Erythroblast (primary cell): Measurements from ENCODE around the gene MAPRE2.

Source experiments
- DNase-seq, 2 experiments: peaks; one replicate each; lab custom pipeline; 2025; lab: John Stamatoyannopoulos, UW
- GATA1 ChIP-seq: IDR thresholded peaks from 2 replicates; pipeline ENCODE4 v1.6.1; 2011; ENCODE audit warnings: low read depth, mild to moderate bottlenecking, control low read depth, low read length, moderate library complexity
- POLR2A ChIP-seq: IDR thresholded peaks from 2 replicates; pipeline ENCODE4 v1.6.1; 2011; ENCODE audit warnings: mild to moderate bottlenecking, low read length

Gene MAPRE2

DNA sequence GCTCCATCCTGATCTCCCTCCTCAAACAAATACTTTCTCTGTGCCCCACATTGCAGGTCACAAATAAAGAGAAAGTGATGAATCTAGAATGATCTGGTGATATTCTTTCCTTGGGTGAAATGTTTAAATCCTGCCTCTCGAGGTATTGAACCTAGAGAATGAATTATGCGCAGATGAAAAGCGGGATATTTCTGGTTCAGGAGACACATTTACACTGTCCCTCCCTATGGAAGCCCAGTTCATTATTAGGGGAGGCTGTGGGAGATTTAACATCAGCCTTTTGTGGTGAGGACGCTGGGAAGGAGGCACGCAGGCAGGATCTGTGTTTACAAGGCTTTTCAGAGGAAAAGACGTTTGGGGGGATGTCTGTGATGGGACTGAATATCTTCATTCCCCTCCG, 20.6 kb downstream of the MAPRE2 start:
- no peak for DNase-seq
- TF ChIP-seq GATA1 (no peak), POLR2A (no peak)

DNA sequence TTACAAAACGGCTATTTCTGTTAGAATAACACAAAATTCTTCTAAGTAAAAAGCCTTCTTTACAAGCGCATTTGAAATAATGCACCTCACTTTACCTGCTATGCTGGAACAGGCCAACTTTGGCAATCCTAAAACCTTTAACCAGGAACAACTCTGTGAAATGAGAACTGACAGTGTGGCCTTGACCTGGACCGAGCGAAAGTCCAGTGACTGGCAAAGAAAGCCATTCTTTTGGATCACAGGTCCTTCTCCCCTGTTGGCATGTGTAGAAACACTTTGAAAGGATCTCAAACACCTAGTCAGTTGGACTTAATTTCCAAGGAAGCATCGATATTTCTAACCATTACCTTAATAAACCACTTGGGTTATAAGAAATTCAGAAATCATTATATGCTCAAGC, 21.2 kb downstream of the MAPRE2 start:
- TF ChIP-seq GATA1 = no peak
- no peak for TF ChIP-seq POLR2A
- no peak for DNase-seq

DNA sequence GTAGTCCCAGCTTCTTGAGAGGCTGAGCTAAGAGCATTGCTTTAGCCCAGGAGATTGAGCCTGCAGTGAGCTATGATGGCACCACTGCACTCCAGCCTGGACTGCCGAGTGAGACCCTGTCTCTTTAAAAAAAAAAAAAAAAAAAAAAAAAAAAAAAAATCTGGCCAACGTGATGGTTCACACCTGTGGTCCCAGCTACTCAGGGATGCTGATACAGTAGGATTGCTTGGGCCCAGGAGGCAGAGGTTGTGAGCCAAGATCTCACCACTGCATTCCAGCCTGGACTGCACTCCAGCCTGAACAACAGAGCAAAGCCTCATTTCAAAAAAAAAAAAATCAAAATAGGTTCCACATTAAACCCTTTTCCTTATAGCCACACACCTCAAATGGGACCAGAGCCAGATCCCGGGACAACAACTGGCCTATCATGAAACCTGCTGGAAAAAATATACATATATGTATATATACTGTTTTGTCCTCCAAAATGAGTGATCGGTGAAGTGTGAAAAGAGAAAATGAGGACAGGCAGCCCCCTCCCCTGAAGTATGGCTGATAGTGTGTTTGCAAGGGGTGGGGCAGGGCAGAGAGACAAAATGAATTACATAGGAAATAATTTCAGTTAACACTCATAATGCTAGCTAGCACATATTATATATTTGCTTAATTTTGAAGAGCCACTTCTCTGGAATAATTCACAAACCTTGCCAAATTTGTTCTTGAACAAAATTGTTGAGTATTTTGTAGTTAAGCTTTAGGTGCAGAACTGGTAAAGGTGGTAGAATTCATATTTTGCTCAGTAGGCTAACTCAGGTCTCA, 22.9 kb downstream of the MAPRE2 start:
- no peak for TF ChIP-seq GATA1
- no peak for DNase-seq

- DNase-seq = no peak
- no peak for TF ChIP-seq POLR2A
- no peak for TF ChIP-seq GATA1
Measured at GRCh38 chr18:35067454-35067853, 26.2 kb downstream of the MAPRE2 start.

DNA sequence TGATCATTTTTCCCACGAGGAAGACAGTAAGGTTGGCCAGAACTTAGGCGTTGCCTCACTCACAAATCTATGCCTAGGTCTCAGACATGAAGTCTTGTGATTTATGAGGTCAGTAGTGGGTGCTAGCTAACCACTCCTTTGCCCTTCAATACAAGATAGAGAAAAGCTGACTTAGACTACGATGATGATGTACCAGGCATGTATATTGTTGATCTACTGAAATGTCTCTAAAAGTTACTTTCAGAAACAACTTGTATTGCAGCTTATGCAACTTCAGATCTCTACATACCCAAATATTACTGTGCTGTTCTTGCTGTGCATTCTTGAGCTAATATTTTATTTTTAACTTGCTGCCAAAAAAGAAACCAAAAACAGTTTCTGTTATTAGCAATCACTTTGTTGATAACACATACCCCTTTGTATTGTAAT, 30.6 kb downstream of the MAPRE2 start:
- DNase-seq = peak in 1 of 2 experiments; percentile 35
- no peak for TF ChIP-seq POLR2A
- TF ChIP-seq GATA1 = no peak

GRCh38 chr18:35072616-35073015, 31.4 kb downstream of the MAPRE2 start:
- DNase-seq = no peak
- TF ChIP-seq POLR2A (no peak), GATA1 (no peak)

DNA sequence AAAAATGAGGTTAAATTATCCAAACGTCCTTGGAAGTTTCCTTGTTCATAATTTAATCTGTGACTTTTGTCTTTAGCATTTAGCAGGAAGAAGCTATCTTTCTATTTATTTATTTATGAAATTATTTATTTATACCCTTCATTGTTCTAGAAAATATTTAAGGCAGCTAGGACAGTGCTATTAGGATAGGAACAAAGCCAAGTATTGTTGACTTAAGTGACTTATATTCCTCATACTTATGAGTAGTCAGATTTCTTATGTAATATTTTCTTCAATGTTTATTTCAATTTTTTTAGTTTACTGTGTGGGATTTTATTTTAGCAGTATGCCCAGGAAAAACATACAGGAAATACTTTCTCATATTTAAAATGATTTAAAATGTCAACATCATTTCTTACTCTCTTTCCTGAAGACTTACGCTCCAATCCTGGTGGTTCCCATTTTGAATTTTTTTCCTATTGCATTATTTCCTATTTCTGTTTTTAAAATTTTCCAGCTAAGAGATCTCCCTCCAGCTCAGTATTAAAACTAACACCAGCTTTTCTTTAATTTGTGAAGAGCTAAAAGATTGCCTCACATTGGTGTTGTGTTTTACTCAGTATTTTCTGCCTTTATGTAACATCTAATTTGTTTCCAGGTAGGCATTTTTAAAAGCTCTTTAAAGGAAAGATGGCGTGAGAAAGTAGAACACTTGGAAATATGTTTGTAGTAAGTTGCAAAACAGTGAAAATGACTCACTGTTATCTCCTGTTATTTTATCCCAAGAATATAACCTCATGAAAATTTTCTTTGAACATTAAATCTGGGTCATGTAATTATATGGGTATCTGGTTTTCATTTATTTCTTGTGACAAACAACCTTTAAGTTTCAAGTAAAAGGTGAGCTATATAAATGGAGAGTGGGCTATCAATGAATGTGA, 32.2 kb downstream of the MAPRE2 start:
- DNase-seq = no peak
- TF ChIP-seq POLR2A = no peak
- TF ChIP-seq GATA1 = no peak

- DNase-seq = no peak
- TF ChIP-seq GATA1 (no peak), POLR2A (no peak)
Measured at GRCh38 chr18:35074581-35074980, 33.4 kb downstream of the MAPRE2 start.

DNA sequence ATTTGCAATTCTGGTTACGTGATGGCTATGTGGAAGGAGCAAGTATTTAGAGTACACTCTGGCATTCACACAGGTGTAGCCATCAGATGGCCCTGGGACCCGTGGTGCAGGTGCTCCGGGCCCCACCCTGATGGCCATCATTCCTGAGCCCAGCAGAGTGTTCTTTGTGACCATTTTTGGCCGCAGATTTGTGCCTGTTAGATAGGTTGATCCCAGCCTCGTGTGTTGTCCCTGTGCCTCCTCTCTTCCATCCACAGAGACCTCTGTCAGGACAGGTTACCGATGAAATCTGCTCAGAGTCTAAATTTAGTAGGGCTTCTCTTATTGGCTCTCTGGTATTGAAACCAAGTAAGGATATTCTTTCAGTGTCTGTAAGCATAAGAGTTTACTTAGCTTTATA, 33.9 kb downstream of the MAPRE2 start:
- no peak for DNase-seq
- TF ChIP-seq POLR2A = no peak
- TF ChIP-seq GATA1 = no peak

DNA sequence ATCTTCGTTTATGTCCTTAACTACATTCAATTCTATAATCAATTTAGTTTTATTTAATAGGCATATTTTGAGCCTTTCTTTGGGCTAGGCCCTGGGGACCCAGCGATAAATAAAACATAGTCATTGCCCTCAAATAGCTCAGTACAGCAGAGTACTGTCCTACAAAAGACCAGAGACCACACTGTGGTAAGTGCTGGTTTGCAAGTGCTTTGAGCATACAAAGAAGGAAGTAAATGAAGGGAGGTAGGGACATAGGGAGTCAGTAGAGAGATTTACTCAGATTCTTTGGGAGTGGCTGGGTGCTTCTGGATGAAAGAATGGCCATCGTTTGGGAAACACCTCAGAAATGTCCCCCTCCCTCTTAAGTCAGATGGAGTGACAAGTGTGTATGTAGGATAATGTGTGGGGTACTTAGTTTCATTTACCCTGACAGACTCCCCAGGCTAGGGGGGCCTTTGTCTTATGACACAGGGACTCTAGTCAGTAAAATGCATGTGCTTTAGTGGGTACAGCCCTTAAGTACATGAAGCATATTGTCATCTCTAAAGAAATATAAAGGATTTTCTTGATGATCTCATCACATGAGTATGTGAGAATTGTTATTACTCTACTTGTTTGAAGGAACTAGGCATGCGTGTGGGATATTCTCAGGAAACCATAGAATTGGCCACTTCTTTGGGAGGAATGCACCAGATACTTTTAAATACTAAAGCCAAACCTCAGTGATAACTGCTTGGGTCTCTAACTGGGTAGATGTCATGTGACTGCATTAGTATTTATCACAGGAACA, 35.1 kb downstream of the MAPRE2 start:
- no peak for DNase-seq
- TF ChIP-seq POLR2A = no peak
- TF ChIP-seq GATA1 = no peak

- TF ChIP-seq POLR2A (no peak), GATA1 (no peak)
- DNase-seq = no peak
Measured at GRCh38 chr18:35077937-35078336, 36.7 kb downstream of the MAPRE2 start.

DNA sequence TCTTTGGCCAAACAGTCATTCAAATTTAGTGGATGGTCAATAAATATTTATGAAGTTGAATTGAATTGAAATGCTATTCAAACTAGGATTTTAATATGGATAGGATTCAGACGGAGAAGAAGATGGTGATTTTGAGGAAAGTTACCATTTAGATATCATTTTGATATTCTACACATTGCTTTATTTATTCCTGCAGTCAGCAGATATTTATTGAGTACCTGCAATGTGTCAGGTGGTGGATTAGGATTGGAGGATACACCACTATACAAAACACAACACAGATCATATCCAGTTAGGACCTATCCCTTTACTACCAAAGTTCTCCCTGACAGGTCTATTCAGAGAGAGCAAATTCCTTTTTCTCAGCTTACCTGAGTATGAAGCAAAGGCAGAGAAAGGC, 38.8 kb downstream of the MAPRE2 start:
- TF ChIP-seq GATA1 (no peak), POLR2A (no peak)

DNA sequence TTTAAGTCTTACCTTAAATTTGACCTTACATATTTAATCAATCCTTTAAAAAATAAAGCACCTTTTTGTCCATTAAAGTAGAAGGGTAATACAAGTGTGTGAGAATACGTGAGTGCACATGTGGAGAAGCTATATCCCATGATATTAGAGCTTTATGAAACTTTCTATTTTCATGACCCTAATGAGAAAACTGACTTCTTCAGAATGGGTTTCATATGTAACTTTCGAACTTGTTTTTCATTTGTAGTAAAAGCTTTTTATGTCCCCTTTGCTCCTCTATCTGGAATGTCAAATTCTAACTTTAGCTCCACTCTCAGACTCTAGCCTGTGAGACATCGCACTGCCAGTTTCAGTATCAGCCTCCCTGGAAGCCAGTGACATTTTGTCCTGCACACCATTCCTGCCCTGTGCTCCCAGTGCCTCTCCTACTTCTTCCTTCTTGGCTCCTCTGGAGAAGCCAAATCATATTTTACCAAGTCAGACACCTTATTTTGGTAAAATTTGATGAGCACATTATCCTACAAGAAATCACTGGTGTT, 42.0 kb downstream of the MAPRE2 start:
- no peak for DNase-seq
- TF ChIP-seq GATA1 = no peak
- no peak for TF ChIP-seq POLR2A

More for the DNA sequence above, 38.8 kb downstream of the MAPRE2 start:
- DNase-seq = no peak
